SK-N-SH (cell line): ENCODE results near the gene ST3GAL2.

ENCODE experiments used
- CTCF ChIP-seq: fragments of 200-600 bp; sonication (generic); IDR thresholded peaks from 2 replicates; pipeline ENCODE4 v1.6.1; 2017; ENCODE audit warnings: antibody characterized with exemption, mild to moderate bottlenecking, moderate library complexity
- MAX ChIP-seq: IDR thresholded peaks from 2 replicates; pipeline ENCODE4 v1.4.0; 2012; ENCODE audit warnings: low read depth
- MXI1 ChIP-seq: IDR thresholded peaks from 2 replicates; pipeline ENCODE4 v1.6.1; 2012; ENCODE audit warnings: mild to moderate bottlenecking, low read depth, low read length, improper control_type of control experiment
- POLR2AphosphoS5 ChIP-seq: IDR thresholded peaks from 2 replicates; pipeline ENCODE4 v1.6.1; 2012; ENCODE audit warnings: low read depth, low read length
- RAD21 ChIP-seq: IDR thresholded peaks from 2 replicates; pipeline ENCODE4 v1.6.1; 2012; ENCODE audit warnings: mild to moderate bottlenecking, low read length

- TF ChIP-seq RAD21 (no peak), MXI1 (no peak), CTCF (no peak), MAX (no peak), POLR2AphosphoS5 (no peak)
These were observed 46.3 kb downstream of the ST3GAL2 start for GRCh38 chr16:70392606-70393005.
